Central memory CD8-positive, alpha-beta T cell (primary cell): ENCODE data around the gene LAMA3.
A peak's percentile ranks its signal among the peaks of the same experiment; 100 is the strongest.

Experiments
- ATAC-seq: fragments of 150-1000 bp; cut with Tn5 transposase; replicated peaks from 2 replicates; pipeline ENCODE4 v1.10.0; 2022; ENCODE audit warnings: mild to moderate bottlenecking, moderate FRiP score, moderate number of reproducible peaks; ENCODE audit not compliant: poor library complexity, severe bottlenecking; ENCODE audit errors: extremely low read depth
- DNase-seq, 2 donors: peaks; one replicate each; pipeline ENCODE4 v3.0.0; 2021; ENCODE audit warnings: low spot score in 2 of 2
- H3K27ac Mint-ChIP-seq: one replicate; pipeline ENCODE4 v1.8.0; 2022; ENCODE audit warnings: low read depth, mild to moderate bottlenecking, moderate library complexity, mixed read lengths
- H3K27me3 Mint-ChIP-seq: one replicate; pipeline ENCODE4 v1.8.0; 2022; ENCODE audit warnings: mixed read lengths
- H3K36me3 Mint-ChIP-seq: one replicate; pipeline ENCODE4 v1.8.0; 2022; ENCODE audit warnings: mild to moderate bottlenecking, moderate library complexity, mixed read lengths; ENCODE audit not compliant: insufficient read depth
- H3K4me1 Mint-ChIP-seq: one replicate; pipeline ENCODE4 v1.8.0; 2022; ENCODE audit warnings: mixed read lengths
- H3K4me3 Mint-ChIP-seq: one replicate; pipeline ENCODE4 v1.8.0; 2022; ENCODE audit warnings: mild to moderate bottlenecking, moderate library complexity, mixed read lengths
- H3K9me3 Mint-ChIP-seq: one replicate; pipeline ENCODE4 v1.8.0; 2022; ENCODE audit warnings: mixed read lengths

LAMA3 gene

DNA sequence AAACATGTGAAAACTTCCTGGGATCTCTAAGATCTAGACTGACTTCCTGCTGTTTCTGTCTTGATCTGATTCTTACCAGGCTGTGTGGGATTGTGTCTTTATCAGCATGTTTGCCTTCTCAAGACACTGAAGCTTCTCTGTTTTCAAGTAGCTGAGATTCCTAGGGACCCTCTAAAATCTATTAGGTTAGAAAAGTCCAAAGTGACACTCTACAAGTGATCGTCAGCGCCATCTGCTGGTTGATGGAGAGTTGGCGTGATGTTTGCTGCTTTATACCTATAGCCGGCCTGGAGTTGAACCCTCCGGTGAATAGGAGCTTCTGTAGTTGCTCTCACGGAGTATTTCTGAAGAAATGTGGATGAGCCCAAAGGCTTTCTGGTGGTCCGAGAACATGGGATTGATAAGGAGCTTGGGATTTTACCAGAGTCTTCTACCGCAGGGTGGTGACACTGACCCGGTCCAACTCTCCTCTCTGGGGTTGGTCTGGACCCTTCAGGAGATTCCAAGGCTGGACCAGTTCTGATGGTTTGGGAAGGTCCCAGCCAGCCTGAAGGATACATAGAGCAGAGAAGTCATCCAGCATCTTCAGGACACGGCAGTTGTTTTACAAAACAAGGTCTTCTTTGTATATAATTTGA is 229.3 kb downstream of the LAMA3 start:
- ATAC-seq (no peak), DNase-seq (peak; percentile 54 to 74)
- Mint-ChIP-seq H3K27ac (no peak overlapping the region), H3K9me3 (no peaks in the 10 kb centered on the region), H3K36me3 (peaks cover 2% of the 10 kb centered on the region), H3K4me3 (no peak overlapping the region), H3K27me3 (peaks cover 11% of the 10 kb centered on the region), H3K4me1 (peaks cover 13% of the 10 kb centered on the region)

GRCh38 chr18:23920054-23920453 is 230.8 kb downstream of the LAMA3 start:
- H3K27ac Mint-ChIP-seq: peak overlapping the region; percentile 17
- peaks cover 2% of the 10 kb centered on the region for H3K36me3 Mint-ChIP-seq
- DNase-seq: no peak
- no peak overlapping the region for H3K4me3 Mint-ChIP-seq
- H3K9me3 Mint-ChIP-seq: no peaks in the 10 kb centered on the region
- H3K4me1 Mint-ChIP-seq: peaks cover 13% of the 10 kb centered on the region
- H3K27me3 Mint-ChIP-seq: peaks cover 11% of the 10 kb centered on the region
- no peak for ATAC-seq

- Mint-ChIP-seq H3K9me3 (no peaks in the 10 kb centered on the region), H3K4me3 (no peak overlapping the region), H3K27ac (no peak overlapping the region), H3K27me3 (peaks cover 11% of the 10 kb centered on the region), H3K36me3 (peaks cover 2% of the 10 kb centered on the region), H3K4me1 (peaks cover 13% of the 10 kb centered on the region)
- DNase-seq (no peak), ATAC-seq (no peak)
Measured at GRCh38 chr18:23921716-23922285, 232.5 kb downstream of the LAMA3 start.

DNA sequence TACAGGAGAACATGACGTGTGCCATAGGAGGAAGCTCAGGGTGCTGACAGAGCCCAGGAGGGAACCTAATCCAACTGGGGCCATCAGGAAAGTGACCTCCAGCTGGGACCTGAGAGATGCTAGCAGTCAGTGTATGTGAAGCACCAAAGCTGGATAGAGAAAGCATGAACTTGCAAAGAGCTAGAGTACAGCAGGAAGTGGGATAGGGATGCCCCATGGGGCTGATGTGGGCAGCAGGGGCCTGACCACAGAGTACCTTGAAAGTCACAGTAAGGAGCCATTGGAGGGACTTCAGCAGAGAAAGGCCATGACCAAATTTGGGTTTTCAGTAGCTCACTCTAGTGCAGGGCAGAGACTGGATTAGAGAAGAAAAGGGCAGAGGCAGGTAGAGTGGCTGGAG is 233.7 kb downstream of the LAMA3 start:
- peaks cover 2% of the 10 kb centered on the region for H3K36me3 Mint-ChIP-seq
- H3K4me3 Mint-ChIP-seq: no peak overlapping the region
- H3K9me3 Mint-ChIP-seq: no peaks in the 10 kb centered on the region
- H3K27ac Mint-ChIP-seq: peak overlapping the region; percentile 72
- H3K27me3 Mint-ChIP-seq: peaks cover 11% of the 10 kb centered on the region
- ATAC-seq (no peak), DNase-seq (no peak)
- peaks cover 13% of the 10 kb centered on the region for H3K4me1 Mint-ChIP-seq

GRCh38 chr18:23924813-23925212 is 235.6 kb downstream of the LAMA3 start:
- Mint-ChIP-seq H3K4me1 (peaks cover 22% of the 10 kb centered on the region), H3K36me3 (no peaks in the 10 kb centered on the region), H3K27me3 (peaks cover 1% of the 10 kb centered on the region), H3K9me3 (no peaks in the 10 kb centered on the region), H3K27ac (no peak overlapping the region), H3K4me3 (no peak overlapping the region)
- ATAC-seq (no peak), DNase-seq (no peak)

- H3K36me3 Mint-ChIP-seq: no peaks in the 10 kb centered on the region
- no peak for ATAC-seq
- DNase-seq: no peak
- no peak overlapping the region for H3K4me3 Mint-ChIP-seq
- H3K9me3 Mint-ChIP-seq: no peaks in the 10 kb centered on the region
- no peak overlapping the region for H3K27ac Mint-ChIP-seq
- peaks cover 25% of the 10 kb centered on the region for H3K4me1 Mint-ChIP-seq
- no peaks in the 10 kb centered on the region for H3K27me3 Mint-ChIP-seq
Measured at GRCh38 chr18:23926571-23926970, 237.3 kb downstream of the LAMA3 start.

DNA sequence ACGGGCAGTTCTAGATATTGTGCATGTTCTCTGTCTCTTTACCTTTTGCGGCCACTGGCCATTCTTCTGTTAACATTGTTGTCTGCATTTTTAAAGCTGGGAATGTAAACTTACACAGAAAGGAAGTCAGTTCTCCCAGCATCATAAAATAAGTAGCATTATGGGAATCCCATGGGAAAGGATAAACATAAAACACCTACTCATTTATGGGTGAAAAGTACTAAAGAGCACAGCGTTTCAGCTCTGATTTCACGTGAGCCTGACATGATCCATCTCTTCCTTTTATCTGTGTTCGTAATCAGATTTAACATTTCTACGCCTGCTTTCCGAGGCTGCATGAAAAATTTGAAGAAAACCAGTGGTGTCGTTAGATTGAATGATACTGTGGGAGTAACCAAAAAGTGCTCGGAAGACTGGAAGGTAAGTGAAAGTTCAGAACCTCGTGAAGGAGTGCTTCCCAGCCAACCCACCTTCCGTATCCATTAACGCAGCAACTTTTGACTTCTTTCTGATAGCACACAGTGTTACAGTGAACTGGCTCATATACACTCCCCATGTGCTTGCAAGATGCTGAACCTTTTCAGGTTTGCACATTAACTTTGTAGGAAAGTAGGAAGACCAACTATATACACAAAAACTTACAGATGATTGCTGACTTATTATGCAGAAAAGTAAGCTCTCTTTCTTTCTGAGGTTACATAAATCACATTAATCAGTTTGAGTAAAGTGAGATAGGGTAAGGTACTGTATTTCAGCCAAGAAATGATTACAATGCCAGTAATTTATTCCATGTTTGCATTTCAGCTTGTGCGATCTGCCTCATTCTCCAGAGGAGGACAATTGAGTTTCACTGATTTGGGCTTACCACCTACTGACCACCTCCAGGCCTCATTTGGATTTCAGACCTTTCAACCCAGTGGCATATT is 238.8 kb downstream of the LAMA3 start:
- Mint-ChIP-seq H3K27ac (no peak overlapping the region), H3K4me1 (peaks cover 21% of the 10 kb centered on the region), H3K36me3 (no peaks in the 10 kb centered on the region), H3K27me3 (no peaks in the 10 kb centered on the region), H3K4me3 (no peak overlapping the region), H3K9me3 (no peaks in the 10 kb centered on the region)
- DNase-seq (no peak), ATAC-seq (no peak)

GRCh38 chr18:23929362-23929930 is 240.2 kb downstream of the LAMA3 start:
- peaks cover 19% of the 10 kb centered on the region for H3K4me1 Mint-ChIP-seq
- H3K4me3 Mint-ChIP-seq: peak overlapping the region; percentile 12
- no peaks in the 10 kb centered on the region for H3K27me3 Mint-ChIP-seq
- ATAC-seq (peak; percentile 28), DNase-seq (no peak)
- H3K27ac Mint-ChIP-seq: peak overlapping the region; percentile 75
- no peaks in the 10 kb centered on the region for H3K9me3 Mint-ChIP-seq
- no peaks in the 10 kb centered on the region for H3K36me3 Mint-ChIP-seq

GRCh38 chr18:23930002-23930401 is 240.7 kb downstream of the LAMA3 start:
- DNase-seq (no peak), ATAC-seq (no peak)
- Mint-ChIP-seq H3K27ac (no peak overlapping the region), H3K4me1 (peaks cover 23% of the 10 kb centered on the region), H3K36me3 (no peaks in the 10 kb centered on the region), H3K27me3 (no peaks in the 10 kb centered on the region), H3K9me3 (no peaks in the 10 kb centered on the region), H3K4me3 (peak overlapping the region; percentile 12)

DNA sequence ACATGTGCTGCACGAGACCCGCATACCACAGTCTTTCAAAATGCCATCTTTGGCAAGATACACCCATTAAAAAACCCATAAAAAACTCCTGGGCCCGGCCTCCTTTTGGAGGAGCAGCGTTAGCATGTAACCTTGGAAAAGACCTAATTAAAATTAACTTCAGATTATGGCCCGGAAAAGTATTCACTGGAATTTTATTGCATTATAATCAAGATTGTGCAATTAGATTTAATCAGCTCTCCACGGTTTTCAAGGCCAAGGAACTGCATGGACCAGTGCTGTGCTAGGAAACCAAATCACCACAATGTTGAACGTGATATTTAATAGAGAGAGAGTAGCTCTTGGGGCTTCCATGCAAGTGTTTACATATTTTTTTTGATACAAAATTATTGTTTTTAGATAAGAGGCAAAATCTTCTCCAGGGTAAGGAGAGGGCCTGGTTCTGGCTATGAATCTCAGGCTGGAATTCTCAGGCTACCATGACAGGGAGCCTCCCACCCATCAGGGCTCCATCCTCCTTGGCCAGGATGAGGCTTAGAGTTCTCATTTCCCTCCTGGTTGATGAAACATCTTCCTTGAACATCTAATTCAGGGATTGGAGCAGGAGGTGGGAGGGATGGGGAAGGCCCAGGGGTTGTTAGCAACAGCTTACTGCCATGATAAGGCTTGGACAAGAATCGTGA is 243.3 kb downstream of the LAMA3 start:
- Mint-ChIP-seq H3K9me3 (no peaks in the 10 kb centered on the region), H3K27me3 (no peaks in the 10 kb centered on the region), H3K4me3 (no peak overlapping the region), H3K36me3 (peaks cover 4% of the 10 kb centered on the region), H3K4me1 (peaks cover 47% of the 10 kb centered on the region), H3K27ac (no peak overlapping the region)
- no peak for ATAC-seq
- DNase-seq: no peak

DNA sequence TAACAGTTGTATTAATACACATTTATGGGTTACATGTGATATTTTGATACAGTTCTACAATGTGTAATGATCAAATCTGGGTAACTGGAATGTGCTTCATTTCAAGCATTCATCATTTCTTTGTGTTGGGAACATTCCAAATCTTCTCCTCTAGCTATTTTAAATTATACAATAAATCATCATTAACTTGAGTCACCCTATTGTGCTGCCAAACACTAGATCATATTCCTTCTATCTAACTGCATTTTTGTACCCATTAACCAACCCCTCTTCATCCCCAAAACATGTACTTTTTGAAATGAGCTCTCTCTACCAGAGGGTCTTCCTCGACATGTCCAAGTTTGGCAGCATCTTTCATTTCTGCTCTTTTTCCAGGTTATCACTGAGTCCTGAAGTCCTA is 244.2 kb downstream of the LAMA3 start:
- ATAC-seq: no peak
- Mint-ChIP-seq H3K36me3 (peaks cover 4% of the 10 kb centered on the region), H3K27me3 (no peaks in the 10 kb centered on the region), H3K27ac (peak overlapping the region; percentile 2), H3K4me1 (peaks cover 49% of the 10 kb centered on the region), H3K9me3 (no peaks in the 10 kb centered on the region), H3K4me3 (no peak overlapping the region)
- DNase-seq: no peak

GRCh38 chr18:23934252-23934651 is 245.0 kb downstream of the LAMA3 start:
- no peak overlapping the region for H3K27ac Mint-ChIP-seq
- H3K9me3 Mint-ChIP-seq: no peaks in the 10 kb centered on the region
- no peak overlapping the region for H3K4me3 Mint-ChIP-seq
- ATAC-seq (no peak), DNase-seq (no peak)
- H3K36me3 Mint-ChIP-seq: peaks cover 5% of the 10 kb centered on the region
- no peaks in the 10 kb centered on the region for H3K27me3 Mint-ChIP-seq
- peaks cover 51% of the 10 kb centered on the region for H3K4me1 Mint-ChIP-seq
